Peyer's patch (tissue), 4 donors: Measurements from ENCODE around the gene SLC39A13. TPM values are rescaled to one million over a fixed set of nuclear protein-coding genes. Genes with fewer than 3 reads are reported as not detected.

Experiments
- DNase-seq, 3 donors: peaks; one replicate each; pipeline ENCODE4 v3.0.0-alpha.2; 2017 to 2019
- H3K27ac ChIP-seq, 4 donors: fragments of 200-600 bp; sonication (generic); one replicate each; pipeline ENCODE4 v1.5.1; 2016 to 2019
- H3K27me3 ChIP-seq, 2 donors: fragments of 200-600 bp; sonication (generic); one replicate each; pipeline ENCODE4 v1.5.1; 2019
- H3K36me3 ChIP-seq, 3 donors: fragments of 200-600 bp; sonication (generic); one replicate each; pipeline ENCODE4 v1.5.1; 2016 to 2019
- H3K4me1 ChIP-seq, 4 donors: fragments of 200-600 bp; sonication (generic); one replicate each; pipeline ENCODE4 v1.5.1; 2016 to 2019
- H3K4me3 ChIP-seq, 4 donors: fragments of 200-600 bp; sonication (generic); 1 replicate in 3 of 4; 2 replicates in 1 of 4; pipeline ENCODE4 v1.5.1; 2016 to 2019; ENCODE audit warnings: mild to moderate bottlenecking in 1 of 4
- H3K9me3 ChIP-seq, 4 donors: fragments of 200-600 bp; sonication (generic); one replicate each; pipeline ENCODE4 v1.5.1; 2016 to 2019; ENCODE audit warnings: mild to moderate bottlenecking in 1 of 4
- CTCF ChIP-seq, 6 experiments: fragments of 450-650 bp in 4 of 6; fragments of 200-600 bp in 2 of 6; sonication (generic) in 1 of 6; IDR thresholded peaks; one replicate each; pipeline ENCODE4 v1.5.1; 2017 to 2019; ENCODE audit warnings: antibody characterized with exemption in 6 of 6, mild to moderate bottlenecking in 3 of 6, moderate library complexity in 1 of 6
- POLR2A ChIP-seq, 2 donors: fragments of 450-650 bp; IDR thresholded peaks; one replicate each; pipeline ENCODE4 v1.5.1; 2017; ENCODE audit warnings: antibody characterized with exemption in 2 of 2, mild to moderate bottlenecking in 2 of 2, moderate library complexity in 2 of 2
- total RNA-seq, 4 donors: library from RNA; depleted of rRNA; stranded (reverse); fragments of >200 nt; gene quantifications; one replicate each; pipeline ENCODE4 v1.1.0, GENCODE V29; 2016

Gene SLC39A13
- total RNA-seq, 4 donors from 2014 or later: 19.8 to 56.6 (median 39.6) TPM

GRCh38 chr11:47374720-47375019 lies 33.7 kb upstream of the SLC39A13 start:
- peak overlapping the region in 1 of 4 donors; percentile 50 for H3K27ac ChIP-seq
- TF ChIP-seq CTCF (IDR thresholded peaks at IDR 0.05): no peak
- TF ChIP-seq POLR2A (IDR thresholded peaks at IDR 0.05): no peak
- DNase-seq: no peak
- no peaks in the 10 kb centered on the region for H3K36me3 ChIP-seq
- H3K9me3 ChIP-seq: no peaks in the 10 kb centered on the region
- H3K27me3 ChIP-seq: no peaks in the 10 kb centered on the region
- peaks cover 0 to 13% (median 1%) of the 10 kb centered on the region in 4 donors for H3K4me1 ChIP-seq
- H3K4me3 ChIP-seq: no peak overlapping the region

GRCh38 chr11:47375020-47375419 lies 33.4 kb upstream of the SLC39A13 start:
- TF ChIP-seq CTCF (IDR thresholded peaks at IDR 0.05): no peak
- Histone ChIP-seq H3K4me3 (no peak overlapping the region), H3K27ac (no peak overlapping the region), H3K36me3 (no peaks in the 10 kb centered on the region), H3K9me3 (no peaks in the 10 kb centered on the region), H3K27me3 (no peaks in the 10 kb centered on the region), H3K4me1 (peaks cover 0 to 13% (median 1%) of the 10 kb centered on the region in 4 donors)
- peak in 1 of 3 donors; percentile 42 for DNase-seq

- no peak for DNase-seq
- H3K27ac ChIP-seq: no peak overlapping the region
- H3K27me3 ChIP-seq: no peaks in the 10 kb centered on the region
These were observed 32.8 kb upstream of the SLC39A13 start for GRCh38 chr11:47375546-47376085.

GRCh38 chr11:47376107-47376524 lies 32.3 kb upstream of the SLC39A13 start:
- TF ChIP-seq POLR2A (IDR thresholded peaks at IDR 0.05) (no peak), CTCF (IDR thresholded peaks at IDR 0.05) (no peak)
- Histone ChIP-seq H3K27me3 (no peaks in the 10 kb centered on the region), H3K27ac (peak overlapping the region in 2 of 4 donors; percentile 43 to 88), H3K9me3 (no peaks in the 10 kb centered on the region), H3K4me1 (peaks cover 0 to 13% (median 1%) of the 10 kb centered on the region in 4 donors), H3K36me3 (no peaks in the 10 kb centered on the region), H3K4me3 (peak overlapping the region in 3 of 4 donors; percentile 11 to 55 (median 40))
- no peak for DNase-seq

More at GRCh38 chr11:47375546-47376085, 32.8 kb upstream of the SLC39A13 start:
- Histone ChIP-seq H3K4me1 (peaks cover 0 to 13% (median 1%) of the 10 kb centered on the region in 4 donors), H3K36me3 (no peaks in the 10 kb centered on the region), H3K9me3 (no peaks in the 10 kb centered on the region), H3K4me3 (peak overlapping the region in 1 of 4 donors; percentile 40)
- TF ChIP-seq POLR2A (IDR thresholded peaks at IDR 0.05): no peak
- no peak for TF ChIP-seq CTCF (IDR thresholded peaks at IDR 0.05)

- no peak for TF ChIP-seq POLR2A (IDR thresholded peaks at IDR 0.05)
- no peak for TF ChIP-seq CTCF (IDR thresholded peaks at IDR 0.05)
- DNase-seq: peak; percentile 52 to 66 (median 55)
These were observed 31.6 kb upstream of the SLC39A13 start for GRCh38 chr11:47376525-47377371.

More at GRCh38 chr11:47376525-47377371, 31.6 kb upstream of the SLC39A13 start:
- Histone ChIP-seq H3K36me3 (no peaks in the 10 kb centered on the region), H3K4me3 (peak overlapping the region; percentile 40 to 55 (median 45)), H3K4me1 (peaks cover 0 to 13% (median 1%) of the 10 kb centered on the region in 4 donors), H3K27ac (peak overlapping the region; percentile 76 to 90 (median 83)), H3K9me3 (no peaks in the 10 kb centered on the region), H3K27me3 (no peaks in the 10 kb centered on the region)
